Activated CD4-positive, alpha-beta T cell treated with anti-CD3 and anti-CD28 coated beads, Interleukin-2, amount 50 U/mL, for 16 hours (primary cell): ENCODE measurements around the gene KRT15.
"Not testable (repeated sequence)": the region's sequence is repeated elsewhere in the genome, so short reads cannot be mapped to it uniquely, and the experiment has no call there.

Source experiments
- DNase-seq: peaks from one replicate; pipeline ENCODE4 v3.0.0-alpha.2; 2020

Gene KRT15

DNA sequence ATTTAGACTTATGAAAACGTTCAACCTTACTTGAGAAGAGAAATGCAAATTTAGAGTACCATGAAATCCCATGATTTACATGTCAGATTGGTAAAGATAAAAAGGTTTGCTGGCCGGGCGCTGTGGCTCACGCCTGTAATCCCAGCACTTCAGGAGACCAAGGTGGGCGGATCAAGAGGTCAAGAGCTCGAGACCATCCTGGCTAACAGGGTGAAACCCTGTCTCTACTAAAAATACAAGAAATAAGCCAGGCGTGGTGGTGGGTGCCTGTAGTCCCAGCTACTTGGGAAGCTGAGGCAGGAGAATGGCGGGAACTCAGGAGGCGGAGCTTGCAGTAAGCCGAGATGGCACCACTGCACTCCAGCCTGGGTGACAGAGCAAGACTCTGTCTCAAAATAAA lies 24.1 kb upstream of the KRT15 start:
- DNase-seq = not testable (repeated sequence)

- no peak for DNase-seq
Observed at GRCh38 chr17:41542357-41542756, 23.7 kb upstream of the KRT15 start.

- DNase-seq = no peak
Observed at GRCh38 chr17:41540921-41541625, 22.4 kb upstream of the KRT15 start.

GRCh38 chr17:41539979-41540701 lies 21.4 kb upstream of the KRT15 start:
- DNase-seq = no peak

DNA sequence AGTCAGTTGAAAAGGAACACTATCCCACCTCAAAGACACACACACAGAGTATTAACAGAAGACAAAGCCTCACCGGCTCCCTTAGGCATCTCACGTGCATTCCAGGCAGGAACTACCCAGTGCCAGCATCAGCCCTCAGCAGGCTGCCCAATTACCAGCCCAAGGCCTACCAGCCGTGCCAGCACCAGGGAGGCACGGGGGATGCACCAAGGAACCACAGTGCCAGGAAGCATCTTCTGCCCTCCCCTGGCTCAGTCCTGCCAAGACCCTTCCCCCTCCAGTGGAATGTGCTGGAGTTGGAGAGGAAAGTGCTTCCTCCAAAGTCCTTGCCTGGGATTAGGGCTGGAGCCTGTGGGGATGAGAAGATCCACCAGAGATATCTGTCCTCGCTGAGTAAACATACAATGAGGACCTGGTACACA lies 20.4 kb upstream of the KRT15 start:
- DNase-seq = no peak

GRCh38 chr17:41538565-41538991 lies 19.9 kb upstream of the KRT15 start:
- DNase-seq = no peak

DNA sequence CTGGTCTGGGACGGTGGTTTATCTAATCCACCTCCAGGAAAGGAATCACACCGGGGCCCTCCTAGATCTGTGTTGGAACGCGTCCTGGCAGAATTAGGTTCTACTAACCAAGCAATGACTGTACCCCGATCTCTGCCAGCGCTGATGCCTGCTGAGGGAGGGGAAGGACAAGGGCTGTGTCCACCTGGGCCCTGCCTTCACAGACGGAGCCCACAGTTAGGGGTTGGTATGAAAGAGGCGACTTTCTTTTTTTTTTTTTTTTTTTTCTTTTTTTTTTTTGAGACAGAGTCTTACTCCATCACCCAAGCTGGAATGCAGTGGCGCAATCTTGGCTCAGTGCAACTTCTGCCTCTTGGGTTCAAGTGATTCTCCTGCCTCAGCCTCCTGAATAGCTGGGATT lies 19.3 kb upstream of the KRT15 start:
- no peak for DNase-seq

GRCh38 chr17:41537614-41537954 lies 18.9 kb upstream of the KRT15 start:
- DNase-seq = no peak

GRCh38 chr17:41536741-41537613 lies 18.3 kb upstream of the KRT15 start:
- no peak for DNase-seq

- DNase-seq = no peak
Observed at GRCh38 chr17:41535764-41536481, 17.2 kb upstream of the KRT15 start.

DNA sequence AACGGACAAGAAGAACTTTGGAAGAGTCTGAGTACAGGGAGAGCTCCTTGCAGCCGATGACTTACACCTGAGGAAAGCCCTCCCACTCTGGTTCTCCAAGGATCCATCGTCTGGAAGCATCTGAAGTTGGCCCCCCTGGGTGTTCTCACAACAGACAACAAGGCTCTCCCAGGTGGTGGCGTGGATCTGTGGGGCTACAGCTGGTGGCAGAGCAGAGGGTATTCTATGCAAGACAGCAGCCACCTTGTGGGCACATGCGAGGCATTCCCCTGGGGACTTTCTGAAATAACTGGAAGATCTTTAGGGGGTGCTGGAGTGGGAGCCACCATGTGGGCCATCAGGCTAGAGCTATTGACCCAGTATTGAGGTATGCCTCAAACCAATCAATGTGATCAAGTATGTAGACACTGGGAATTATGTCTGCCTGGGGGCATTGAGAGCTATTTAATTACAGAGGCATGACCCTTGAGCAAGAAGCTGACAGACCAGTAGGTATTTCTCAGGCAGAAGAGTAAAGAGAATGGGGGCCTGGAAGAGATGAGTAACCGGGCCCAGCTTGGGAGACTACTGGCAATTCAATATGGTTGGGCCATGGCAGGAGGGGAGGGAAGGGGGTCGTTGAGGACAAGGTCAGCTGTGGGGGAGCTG lies 16.3 kb upstream of the KRT15 start:
- no peak for DNase-seq

- no peak for DNase-seq
Observed at GRCh38 chr17:41533613-41534012, 14.9 kb upstream of the KRT15 start.

DNA sequence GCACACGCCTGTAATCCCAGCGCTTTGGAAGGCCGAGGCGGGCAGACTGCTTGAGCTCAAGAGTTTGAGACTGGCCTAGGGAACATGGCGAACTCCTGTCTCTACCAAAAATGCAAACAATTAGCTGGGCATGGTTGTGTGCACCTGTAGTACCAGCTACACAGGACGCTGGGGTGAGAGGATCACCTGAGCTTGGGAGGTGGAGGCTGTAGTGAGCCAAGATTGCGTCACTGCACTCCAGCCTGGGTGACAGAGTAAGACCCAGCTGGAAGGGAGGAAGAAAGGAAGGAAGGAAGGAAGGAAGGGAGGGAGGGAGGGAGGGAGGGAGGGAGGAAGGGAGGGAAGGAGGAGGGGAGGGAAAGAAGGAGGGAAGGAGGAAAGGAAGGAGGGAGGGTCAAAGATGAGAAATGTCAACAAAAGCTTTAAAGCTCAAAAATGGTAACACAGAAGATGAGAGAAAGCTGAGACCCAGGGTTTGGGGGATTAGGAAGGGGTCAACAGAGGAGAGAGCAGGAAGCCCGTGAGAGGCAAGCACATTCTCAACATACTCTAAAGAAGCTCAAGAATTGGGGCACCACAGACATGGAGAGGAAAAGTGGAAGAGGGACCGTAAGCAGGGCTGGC lies 14.4 kb upstream of the KRT15 start:
- no peak for DNase-seq

GRCh38 chr17:41531993-41532392 lies 13.3 kb upstream of the KRT15 start:
- DNase-seq = no peak

DNA sequence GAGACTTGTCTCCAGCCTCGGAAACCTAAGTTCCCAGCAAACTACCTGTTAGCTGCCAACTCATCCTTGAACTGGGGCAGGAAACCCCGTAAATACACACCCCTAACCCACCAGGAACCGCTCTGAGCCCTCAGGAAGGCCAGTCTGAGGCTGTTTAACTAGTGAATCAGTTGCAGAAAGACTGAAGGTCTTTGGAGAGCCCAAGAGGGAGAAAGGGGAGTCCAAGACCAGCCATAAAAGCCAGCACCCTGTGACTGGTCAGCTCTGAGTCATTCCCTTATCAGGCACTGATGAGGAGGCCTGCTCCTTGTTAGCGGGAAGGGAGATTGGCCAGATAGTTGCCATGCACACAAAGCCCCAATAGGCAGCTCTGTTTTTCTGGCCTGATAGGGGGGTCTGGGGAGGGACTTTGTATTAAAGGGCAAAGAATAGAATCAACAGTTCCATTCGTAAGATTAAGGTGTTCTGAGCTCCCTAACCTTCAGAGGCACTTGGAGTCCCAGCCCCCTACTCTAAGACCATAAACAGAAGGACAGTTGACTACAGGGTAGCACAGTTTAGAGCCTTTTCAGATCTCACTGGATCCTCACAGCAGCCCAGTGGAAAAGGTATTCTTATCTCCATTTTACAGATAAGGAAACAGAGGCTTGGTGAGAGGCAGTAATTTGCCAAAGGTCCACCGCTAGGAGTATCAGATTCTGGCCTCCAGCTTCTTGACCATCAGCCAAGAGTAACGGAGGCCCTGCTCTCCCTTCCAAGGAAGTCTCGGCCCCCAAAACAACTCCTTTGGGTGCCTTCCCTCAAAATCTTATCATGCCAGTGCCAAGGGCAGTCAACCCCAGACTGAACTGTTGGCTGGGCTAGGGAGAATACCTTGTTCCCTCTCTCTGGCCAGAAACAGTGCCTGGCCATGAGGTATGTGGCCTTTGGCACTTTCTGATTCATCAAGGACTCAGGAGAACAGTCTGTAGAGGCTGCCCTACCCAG lies 11.7 kb upstream of the KRT15 start:
- DNase-seq = no peak

DNA sequence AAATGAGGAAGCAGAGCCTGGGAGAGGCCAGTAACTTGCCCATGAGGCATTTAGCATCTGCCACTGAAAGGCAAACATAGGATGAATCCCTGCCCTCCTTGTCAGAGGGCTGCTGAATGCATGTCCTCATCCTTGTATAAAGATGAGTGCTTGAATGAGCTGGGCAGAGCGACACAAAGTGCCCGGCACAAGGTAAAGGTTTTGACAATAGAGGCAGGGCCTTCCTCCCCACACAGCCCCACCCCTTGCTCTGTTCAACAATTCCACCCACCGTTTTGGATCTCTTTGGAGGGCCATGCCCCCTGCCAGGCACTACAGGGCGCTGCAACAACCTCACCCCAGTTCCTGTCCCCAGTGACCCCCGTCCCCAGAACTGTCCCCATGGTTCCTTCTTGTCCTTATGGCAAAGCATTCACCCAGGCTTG lies 10.8 kb upstream of the KRT15 start:
- no peak for DNase-seq

DNA sequence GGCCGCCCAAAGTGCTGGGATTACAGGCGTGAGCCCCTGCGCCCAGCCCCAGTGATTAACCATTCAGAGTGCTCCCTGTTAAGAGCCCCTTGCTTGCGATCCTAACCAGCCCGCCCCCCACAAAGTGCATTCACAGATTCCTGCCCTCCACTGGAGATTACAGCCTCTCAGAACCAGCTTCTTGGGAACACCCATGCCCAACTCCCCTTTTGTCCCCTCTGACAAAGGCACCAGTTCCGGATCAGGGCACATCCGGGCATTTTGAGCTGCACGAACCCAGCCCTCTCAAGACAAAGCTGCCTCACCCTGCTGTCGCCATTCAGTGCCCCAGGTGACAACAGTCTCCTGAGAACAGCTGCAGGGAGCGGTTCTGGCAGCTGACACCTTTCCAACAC lies 10.3 kb upstream of the KRT15 start:
- no peak for DNase-seq

DNA sequence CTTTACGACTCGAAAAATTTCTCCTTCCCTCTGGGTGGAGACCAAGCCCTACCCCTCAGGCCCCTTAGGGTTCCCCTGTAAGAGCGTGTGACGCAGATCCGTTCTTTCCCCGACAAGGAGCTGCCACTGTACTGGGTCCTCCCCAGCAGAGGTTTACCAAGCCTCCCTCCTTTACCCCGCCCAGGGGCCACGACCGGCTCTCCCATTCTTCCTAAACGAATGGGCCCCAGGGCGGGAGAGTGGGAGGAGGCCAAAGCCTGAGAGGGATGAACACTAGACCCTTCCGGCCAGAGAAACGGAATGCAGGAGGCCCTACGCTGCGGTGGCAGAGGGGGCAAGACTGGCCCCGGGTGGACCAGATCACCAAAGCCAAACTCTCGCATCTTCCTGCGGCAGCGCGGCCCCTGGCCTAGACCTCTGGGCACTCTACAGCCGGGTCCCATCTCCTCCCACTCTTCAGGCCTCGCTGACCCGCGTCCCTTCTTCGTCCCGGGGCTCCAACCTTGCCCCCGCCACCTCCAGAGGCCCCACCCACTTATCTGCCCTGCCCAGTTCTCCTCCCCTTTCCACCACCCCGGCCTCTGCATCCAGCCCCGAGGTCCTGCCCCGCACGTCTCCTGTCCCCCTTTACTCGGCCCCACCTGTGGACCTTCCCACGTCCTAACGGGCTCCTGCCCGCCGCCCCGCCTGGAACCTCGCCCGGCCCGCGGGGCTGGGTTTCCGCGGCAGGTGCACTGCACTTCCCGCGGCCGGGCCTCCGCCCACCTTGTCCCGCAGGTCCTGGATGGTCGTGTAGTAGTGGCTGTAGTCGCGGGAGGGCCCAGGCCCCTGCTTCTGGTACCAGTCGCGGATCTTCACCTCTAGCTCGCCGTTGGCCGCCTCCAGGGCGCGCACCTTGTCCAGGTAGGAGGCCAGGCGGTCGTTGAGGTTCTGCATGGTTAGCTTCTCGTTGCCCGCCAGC lies 8.7 kb upstream of the KRT15 start:
- DNase-seq = no peak

GRCh38 chr17:41524261-41524660 lies 5.6 kb upstream of the KRT15 start:
- no peak for DNase-seq

DNA sequence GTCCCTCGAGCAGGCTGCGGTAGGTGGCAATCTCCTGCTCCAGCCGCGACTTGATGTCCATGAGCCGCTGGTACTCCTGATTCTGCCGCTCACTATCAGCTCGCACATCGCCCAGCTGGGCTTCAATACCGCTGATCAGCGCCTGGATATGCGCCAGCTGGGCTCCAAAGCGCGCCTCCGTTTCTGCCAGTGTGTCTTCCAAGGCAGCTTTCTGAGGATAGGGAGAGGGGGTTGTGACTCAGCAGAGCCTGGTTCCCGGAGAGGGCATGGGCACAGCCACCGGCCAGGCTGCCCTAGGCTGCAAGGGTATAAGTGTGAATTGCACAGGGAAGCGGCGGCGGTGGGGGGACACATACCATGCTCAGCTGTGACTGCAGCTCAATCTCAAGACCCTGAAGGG lies 5.1 kb upstream of the KRT15 start:
- DNase-seq = no peak
